ENCODE data around the gene MAN1A2. TPM values are rescaled to one million over a fixed set of nuclear protein-coding genes. Genes with fewer than 3 reads are reported as not detected.

Gene MAN1A2
- total RNA-seq, 4 donors from 2014 or later = 18.1 to 37.4 (median 26.3) TPM

DNA sequence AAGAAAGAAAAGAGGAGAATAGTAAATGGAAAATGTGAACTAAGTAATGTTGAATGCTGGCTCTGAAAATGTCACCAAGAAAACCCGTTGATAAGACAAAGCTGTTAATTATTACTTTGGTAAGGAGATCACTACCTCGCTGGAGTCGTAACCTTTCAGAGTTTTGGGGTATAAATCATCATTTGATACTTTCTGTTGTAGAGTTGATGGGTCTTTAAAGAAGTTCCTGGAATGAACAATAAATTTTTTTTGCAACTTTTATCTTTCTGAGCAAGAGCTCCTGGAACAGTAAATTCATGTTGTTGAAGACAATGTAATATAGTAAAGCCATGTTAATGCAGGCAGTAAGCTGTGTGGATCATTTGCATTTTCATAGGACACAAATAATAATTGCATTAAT is 46.2 kb downstream of the MAN1A2 start:
- Histone ChIP-seq H3K36me3 (peaks cover 0 to 14% (median 0%) of the 10 kb centered on the region in 3 donors), H3K4me3 (no peak overlapping the region), H3K9me3 (no peaks in the 10 kb centered on the region), H3K27me3 (no peaks in the 10 kb centered on the region), H3K27ac (no peak overlapping the region), H3K4me1 (no peaks in the 10 kb centered on the region)
- intact Hi-C loops (cut with DNase I) = no loop called here
- TF ChIP-seq, protein P1, sequence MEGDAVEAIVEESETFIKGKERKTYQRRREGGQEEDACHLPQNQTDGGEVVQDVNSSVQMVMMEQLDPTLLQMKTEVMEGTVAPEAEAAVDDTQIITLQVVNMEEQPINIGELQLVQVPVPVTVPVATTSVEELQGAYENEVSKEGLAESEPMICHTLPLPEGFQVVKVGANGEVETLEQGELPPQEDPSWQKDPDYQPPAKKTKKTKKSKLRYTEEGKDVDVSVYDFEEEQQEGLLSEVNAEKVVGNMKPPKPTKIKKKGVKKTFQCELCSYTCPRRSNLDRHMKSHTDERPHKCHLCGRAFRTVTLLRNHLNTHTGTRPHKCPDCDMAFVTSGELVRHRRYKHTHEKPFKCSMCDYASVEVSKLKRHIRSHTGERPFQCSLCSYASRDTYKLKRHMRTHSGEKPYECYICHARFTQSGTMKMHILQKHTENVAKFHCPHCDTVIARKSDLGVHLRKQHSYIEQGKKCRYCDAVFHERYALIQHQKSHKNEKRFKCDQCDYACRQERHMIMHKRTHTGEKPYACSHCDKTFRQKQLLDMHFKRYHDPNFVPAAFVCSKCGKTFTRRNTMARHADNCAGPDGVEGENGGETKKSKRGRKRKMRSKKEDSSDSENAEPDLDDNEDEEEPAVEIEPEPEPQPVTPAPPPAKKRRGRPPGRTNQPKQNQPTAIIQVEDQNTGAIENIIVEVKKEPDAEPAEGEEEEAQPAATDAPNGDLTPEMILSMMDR (IDR thresholded peaks at IDR 0.05) = no peak
- TF ChIP-seq POLR2A (IDR thresholded peaks at IDR 0.05) = no peak
- WGBS, 2 donors = 92 to 93% methylated on average over 3 of the region's 3 CpGs
- no peak for DNase-seq

- no peak for DNase-seq
- intact Hi-C loops (cut with DNase I) = no loop called here
- no peaks in the 10 kb centered on the region for H3K4me1 ChIP-seq
- peaks cover 0 to 14% (median 0%) of the 10 kb centered on the region in 3 donors for H3K36me3 ChIP-seq
- no peak overlapping the region for H3K27ac ChIP-seq
- TF ChIP-seq, protein P1 (IDR thresholded peaks at IDR 0.05) = no peak
- no peak overlapping the region for H3K4me3 ChIP-seq
- no peaks in the 10 kb centered on the region for H3K27me3 ChIP-seq
- no peaks in the 10 kb centered on the region for H3K9me3 ChIP-seq
- WGBS, 2 donors = 90 to 97% methylated on average over 4 of the region's 4 CpGs
These were observed 47.7 kb downstream of the MAN1A2 start for GRCh38 chr1:117414943-117415342.

- WGBS, 2 donors = 87 to 91% methylated on average over 1 of the region's 1 CpG
- no peaks in the 10 kb centered on the region for H3K4me1 ChIP-seq
- no peak for DNase-seq
- intact Hi-C loops (cut with DNase I) = no loop called here
- no peak overlapping the region for H3K27ac ChIP-seq
- H3K9me3 ChIP-seq = no peaks in the 10 kb centered on the region
- no peak overlapping the region for H3K4me3 ChIP-seq
- TF ChIP-seq, protein P1 (IDR thresholded peaks at IDR 0.05) = no peak
- no peak for TF ChIP-seq POLR2A (IDR thresholded peaks at IDR 0.05)
- H3K36me3 ChIP-seq = peaks cover 0 to 20% (median 0%) of the 10 kb centered on the region in 3 donors
- no peaks in the 10 kb centered on the region for H3K27me3 ChIP-seq
These were observed 48.8 kb downstream of the MAN1A2 start for GRCh38 chr1:117416004-117416403.

DNA sequence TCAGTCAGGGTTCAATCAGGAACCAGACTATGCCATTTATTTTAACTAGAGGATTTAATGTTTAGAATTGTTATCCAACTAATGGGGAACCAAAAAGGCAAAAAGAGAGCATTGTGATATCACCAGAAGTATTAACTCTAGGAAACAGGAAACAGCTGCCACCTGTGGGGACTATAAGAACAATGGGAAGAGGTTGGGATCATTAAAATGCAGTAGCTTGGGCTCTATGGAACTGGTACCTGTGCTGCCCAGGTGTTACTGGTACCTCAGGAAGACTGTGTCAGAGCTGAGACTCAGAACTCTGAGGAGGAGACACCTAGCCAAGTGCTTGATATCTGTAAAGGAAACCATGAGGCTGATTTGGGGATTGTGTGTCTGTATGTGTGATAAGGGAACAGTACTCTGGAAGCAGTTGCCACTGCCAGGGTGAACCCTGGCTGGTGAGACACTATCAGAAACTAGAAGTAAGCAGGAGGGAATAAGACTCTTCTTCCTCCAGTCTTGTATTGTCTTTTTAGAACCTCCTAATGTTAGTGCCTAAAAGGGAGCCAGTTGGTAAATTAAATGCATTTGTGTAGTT is 49.4 kb downstream of the MAN1A2 start:
- intact Hi-C loops (cut with DNase I) = no loop called here
- DNase-seq = no peak
- Histone ChIP-seq H3K27me3 (no peaks in the 10 kb centered on the region), H3K4me3 (no peak overlapping the region), H3K4me1 (no peaks in the 10 kb centered on the region), H3K36me3 (peaks cover 0 to 24% (median 0%) of the 10 kb centered on the region in 3 donors), H3K27ac (no peak overlapping the region), H3K9me3 (no peaks in the 10 kb centered on the region)
- no peak for TF ChIP-seq POLR2A (IDR thresholded peaks at IDR 0.05)
- TF ChIP-seq, protein P1 (IDR thresholded peaks at IDR 0.05) = no peak

GRCh38 chr1:117425050-117425734 is 57.9 kb downstream of the MAN1A2 start:
- Histone ChIP-seq H3K4me3 (no peak overlapping the region), H3K27me3 (no peaks in the 10 kb centered on the region), H3K4me1 (no peaks in the 10 kb centered on the region), H3K36me3 (peaks cover 0 to 43% (median 7%) of the 10 kb centered on the region in 3 donors), H3K27ac (no peak overlapping the region), H3K9me3 (peaks cover 0 to 25% (median 9%) of the 10 kb centered on the region in 3 donors)
- WGBS, 2 donors = 90 to 100% methylated on average over 2 of the region's 2 CpGs
- intact Hi-C loops (cut with DNase I) = no loop called here
- TF ChIP-seq, protein P1 (IDR thresholded peaks at IDR 0.05) = no peak
- no peak for TF ChIP-seq POLR2A (IDR thresholded peaks at IDR 0.05)
- DNase-seq = no peak
